Memory B cell (primary cell): ENCODE measurements around the gene THAP4.
A peak's percentile ranks its signal among the peaks of the same experiment; 100 is the strongest.

Experiments
- ATAC-seq: fragments of 150-1000 bp; cut with Tn5 transposase; 2 replicates; pipeline ENCODE4 v1.10.0; 2021; ENCODE audit warnings: low read depth, mild to moderate bottlenecking, moderate library complexity
- DNase-seq, 2 donors: peaks; one replicate each; pipeline ENCODE4 v3.0.0; 2022; ENCODE audit warnings: low spot score in 2 of 2
- H3K27ac Mint-ChIP-seq: one replicate; pipeline ENCODE4 v1.8.0; 2022; ENCODE audit warnings: mild to moderate bottlenecking, moderate library complexity, mixed read lengths
- H3K27me3 Mint-ChIP-seq: one replicate; pipeline ENCODE4 v1.8.0; 2022; ENCODE audit warnings: mixed read lengths
- H3K36me3 Mint-ChIP-seq: one replicate; pipeline ENCODE4 v1.8.0; 2022; ENCODE audit warnings: mild to moderate bottlenecking, mixed read lengths
- H3K4me1 Mint-ChIP-seq: one replicate; pipeline ENCODE4 v1.8.0; 2022; ENCODE audit warnings: mixed read lengths
- H3K4me3 Mint-ChIP-seq: one replicate; pipeline ENCODE4 v1.8.0; 2022; ENCODE audit warnings: mild to moderate bottlenecking, moderate library complexity, mixed read lengths
- H3K9me3 Mint-ChIP-seq: one replicate; pipeline ENCODE4 v1.8.0; 2022; ENCODE audit warnings: mixed read lengths

THAP4 gene

GRCh38 chr2:241637018-241637794, at the start of gene THAP4, which contains the start of gene ATG4B:
THAP4 (minus strand) TSS chr2:241637158; CDS start chr2:241637017, 141 bp downstream.
ATG4B (plus strand) TSS chr2:241637693; CDS start chr2:241637715, 22 bp downstream.
- Mint-ChIP-seq H3K27me3 (no peaks in the 10 kb centered on the region), H3K4me1 (peaks cover 36% of the 10 kb centered on the region), H3K9me3 (no peaks in the 10 kb centered on the region), H3K4me3 (peak within 1 kb of the TSS; percentile 98), H3K36me3 (peaks cover 18% of the 10 kb centered on the region), H3K27ac (peak within 1 kb of the TSS; percentile 83)
- ATAC-seq (peak; percentile 74), DNase-seq (peak; percentile 75 to 91)

- H3K9me3 Mint-ChIP-seq: no peaks in the 10 kb centered on the region
- H3K27ac Mint-ChIP-seq: peak overlapping the region; percentile 93
- H3K4me3 Mint-ChIP-seq: peak overlapping the region; percentile 96
- ATAC-seq (peak; percentile 6), DNase-seq (peak in 1 of 2 donors; percentile 26)
- peaks cover 8% of the 10 kb centered on the region for H3K4me1 Mint-ChIP-seq
- no peaks in the 10 kb centered on the region for H3K27me3 Mint-ChIP-seq
- peaks cover 5% of the 10 kb centered on the region for H3K36me3 Mint-ChIP-seq
These were observed 49.3 kb upstream of the THAP4 start for GRCh38 chr2:241686324-241686649.

- Mint-ChIP-seq H3K36me3 (peaks cover 15% of the 10 kb centered on the region), H3K4me3 (no peak overlapping the region), H3K27ac (no peak overlapping the region), H3K27me3 (no peaks in the 10 kb centered on the region), H3K4me1 (peaks cover 3% of the 10 kb centered on the region), H3K9me3 (no peaks in the 10 kb centered on the region)
- ATAC-seq (no peak), DNase-seq (no peak)
These were observed 44.1 kb upstream of the THAP4 start for GRCh38 chr2:241680827-241681599.

GRCh38 chr2:241680044-241680443, 43.1 kb upstream of the THAP4 start:
- Mint-ChIP-seq H3K36me3 (peaks cover 15% of the 10 kb centered on the region), H3K4me1 (peaks cover 2% of the 10 kb centered on the region), H3K4me3 (no peak overlapping the region), H3K27me3 (no peaks in the 10 kb centered on the region), H3K27ac (no peak overlapping the region), H3K9me3 (no peaks in the 10 kb centered on the region)
- ATAC-seq (no peak), DNase-seq (no peak)

- peaks cover 2% of the 10 kb centered on the region for H3K4me1 Mint-ChIP-seq
- no peak for DNase-seq
- ATAC-seq: no peak
- peaks cover 12% of the 10 kb centered on the region for H3K36me3 Mint-ChIP-seq
- H3K27ac Mint-ChIP-seq: no peak overlapping the region
- no peaks in the 10 kb centered on the region for H3K9me3 Mint-ChIP-seq
- no peaks in the 10 kb centered on the region for H3K27me3 Mint-ChIP-seq
- no peak overlapping the region for H3K4me3 Mint-ChIP-seq
These were observed 42.0 kb upstream of the THAP4 start for GRCh38 chr2:241678784-241679540.

GRCh38 chr2:241678307-241678706, 41.3 kb upstream of the THAP4 start:
- H3K9me3 Mint-ChIP-seq: no peaks in the 10 kb centered on the region
- H3K27ac Mint-ChIP-seq: no peak overlapping the region
- no peak overlapping the region for H3K4me3 Mint-ChIP-seq
- H3K4me1 Mint-ChIP-seq: peaks cover 2% of the 10 kb centered on the region
- peaks cover 12% of the 10 kb centered on the region for H3K36me3 Mint-ChIP-seq
- ATAC-seq: no peak
- DNase-seq: no peak
- no peaks in the 10 kb centered on the region for H3K27me3 Mint-ChIP-seq

GRCh38 chr2:241677392-241677791, 40.4 kb upstream of the THAP4 start:
- Mint-ChIP-seq H3K27ac (no peak overlapping the region), H3K4me1 (peaks cover 2% of the 10 kb centered on the region), H3K36me3 (peaks cover 12% of the 10 kb centered on the region), H3K9me3 (no peaks in the 10 kb centered on the region), H3K4me3 (no peak overlapping the region), H3K27me3 (no peaks in the 10 kb centered on the region)
- DNase-seq: no peak
- no peak for ATAC-seq

- no peak overlapping the region for H3K27ac Mint-ChIP-seq
- ATAC-seq: no peak
These were observed 39.7 kb upstream of the THAP4 start for GRCh38 chr2:241676665-241677064.

GRCh38 chr2:241675885-241676284, 38.9 kb upstream of the THAP4 start:
- H3K4me3 Mint-ChIP-seq: no peak overlapping the region
- peaks cover 12% of the 10 kb centered on the region for H3K36me3 Mint-ChIP-seq
- no peak for ATAC-seq
- no peaks in the 10 kb centered on the region for H3K9me3 Mint-ChIP-seq
- H3K27ac Mint-ChIP-seq: no peak overlapping the region
- peaks cover 2% of the 10 kb centered on the region for H3K4me1 Mint-ChIP-seq
- DNase-seq: no peak
- no peaks in the 10 kb centered on the region for H3K27me3 Mint-ChIP-seq

More at GRCh38 chr2:241676665-241677064, 39.7 kb upstream of the THAP4 start:
- Mint-ChIP-seq H3K4me1 (peaks cover 2% of the 10 kb centered on the region), H3K36me3 (peaks cover 12% of the 10 kb centered on the region), H3K4me3 (no peak overlapping the region), H3K9me3 (no peaks in the 10 kb centered on the region), H3K27me3 (no peaks in the 10 kb centered on the region)
- no peak for DNase-seq

- no peak for ATAC-seq
- no peaks in the 10 kb centered on the region for H3K27me3 Mint-ChIP-seq
- H3K9me3 Mint-ChIP-seq: no peaks in the 10 kb centered on the region
- DNase-seq: no peak
- H3K27ac Mint-ChIP-seq: no peak overlapping the region
- H3K36me3 Mint-ChIP-seq: peaks cover 6% of the 10 kb centered on the region
- no peak overlapping the region for H3K4me3 Mint-ChIP-seq
- H3K4me1 Mint-ChIP-seq: no peaks in the 10 kb centered on the region
These were observed 37.1 kb upstream of the THAP4 start for GRCh38 chr2:241673797-241674725.

GRCh38 chr2:241673189-241673663, 36.3 kb upstream of the THAP4 start:
- H3K4me1 Mint-ChIP-seq: no peaks in the 10 kb centered on the region
- peaks cover 7% of the 10 kb centered on the region for H3K36me3 Mint-ChIP-seq
- no peak overlapping the region for H3K4me3 Mint-ChIP-seq
- no peaks in the 10 kb centered on the region for H3K27me3 Mint-ChIP-seq
- DNase-seq (no peak), ATAC-seq (no peak)
- H3K9me3 Mint-ChIP-seq: no peaks in the 10 kb centered on the region
- no peak overlapping the region for H3K27ac Mint-ChIP-seq

GRCh38 chr2:241672243-241673188, 35.6 kb upstream of the THAP4 start:
- DNase-seq (no peak), ATAC-seq (no peak)
- Mint-ChIP-seq H3K27ac (no peak overlapping the region), H3K4me1 (no peaks in the 10 kb centered on the region), H3K27me3 (no peaks in the 10 kb centered on the region), H3K36me3 (peaks cover 12% of the 10 kb centered on the region), H3K9me3 (no peaks in the 10 kb centered on the region), H3K4me3 (no peak overlapping the region)
